ENCODE results near the gene KCNIP4.

DNA sequence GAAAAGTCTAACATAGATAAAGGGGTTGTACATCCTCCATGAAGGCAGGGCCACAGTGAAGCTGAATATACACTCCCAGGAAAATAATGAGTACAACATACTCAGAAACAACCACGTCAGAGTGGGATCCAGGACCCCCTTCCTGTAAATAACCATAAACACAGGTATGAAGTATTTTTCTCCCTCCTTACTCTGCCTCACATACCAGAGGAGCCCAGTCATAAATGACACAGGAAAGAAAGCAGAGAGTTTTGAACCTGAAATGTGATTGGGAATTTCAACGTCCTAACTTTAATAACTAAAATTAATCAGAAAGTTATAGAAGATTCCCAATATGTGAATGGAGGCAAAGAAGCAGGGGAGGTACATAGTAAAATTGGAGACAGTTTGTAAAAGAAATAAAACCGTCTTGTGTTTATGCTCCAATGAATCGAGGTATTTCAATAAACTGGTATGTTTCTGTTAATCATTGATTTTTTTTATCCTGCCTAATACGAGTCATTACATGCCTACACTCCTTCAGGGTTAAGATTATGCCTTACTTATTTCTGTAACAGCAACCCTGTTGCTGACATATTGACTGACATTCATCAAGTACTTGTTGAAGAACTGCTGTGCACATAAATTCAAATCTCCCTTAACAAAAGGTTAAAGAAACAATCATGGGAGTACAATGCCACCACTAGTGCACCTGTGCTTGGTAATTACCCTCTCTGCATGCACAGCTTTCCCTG is 431.3 kb downstream of the KCNIP4 start:
- TF ChIP-seq, protein P1, sequence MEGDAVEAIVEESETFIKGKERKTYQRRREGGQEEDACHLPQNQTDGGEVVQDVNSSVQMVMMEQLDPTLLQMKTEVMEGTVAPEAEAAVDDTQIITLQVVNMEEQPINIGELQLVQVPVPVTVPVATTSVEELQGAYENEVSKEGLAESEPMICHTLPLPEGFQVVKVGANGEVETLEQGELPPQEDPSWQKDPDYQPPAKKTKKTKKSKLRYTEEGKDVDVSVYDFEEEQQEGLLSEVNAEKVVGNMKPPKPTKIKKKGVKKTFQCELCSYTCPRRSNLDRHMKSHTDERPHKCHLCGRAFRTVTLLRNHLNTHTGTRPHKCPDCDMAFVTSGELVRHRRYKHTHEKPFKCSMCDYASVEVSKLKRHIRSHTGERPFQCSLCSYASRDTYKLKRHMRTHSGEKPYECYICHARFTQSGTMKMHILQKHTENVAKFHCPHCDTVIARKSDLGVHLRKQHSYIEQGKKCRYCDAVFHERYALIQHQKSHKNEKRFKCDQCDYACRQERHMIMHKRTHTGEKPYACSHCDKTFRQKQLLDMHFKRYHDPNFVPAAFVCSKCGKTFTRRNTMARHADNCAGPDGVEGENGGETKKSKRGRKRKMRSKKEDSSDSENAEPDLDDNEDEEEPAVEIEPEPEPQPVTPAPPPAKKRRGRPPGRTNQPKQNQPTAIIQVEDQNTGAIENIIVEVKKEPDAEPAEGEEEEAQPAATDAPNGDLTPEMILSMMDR (optimal IDR thresholded peaks at IDR 0.05 in 1 of 3, IDR thresholded peaks at IDR 0.05 in 1 of 3, conservative IDR thresholded peaks at IDR 0.05 in 1 of 3; ENCODE audit: extremely low read depth in 1 of 3, insufficient read depth in 2 of 3, low read length in 3 of 3): no peak
- no peak for TF ChIP-seq EZH2 (IDR thresholded peaks at IDR 0.05; ENCODE audit: low read length)

Data from keratinocyte (primary cell).